Activated CD4-positive, alpha-beta T cell treated with anti-CD3 and anti-CD28 coated beads for 36 hours (primary cell): Measurements from ENCODE around the gene PPP4R1. TPM values are rescaled to one million over a fixed set of nuclear protein-coding genes. Genes with fewer than 3 reads are reported as not detected.

Source experiments
- ATAC-seq: fragments of 200-7000 bp; cut with Tn5 transposase; one replicate; pipeline ENCODE4 v1.10.0; 2021; ENCODE audit warnings: mild to moderate bottlenecking, moderate library complexity
- CTCF ChIA-PET: fragments of 350-600 bp; sonication (Branson Sonifier 250); formaldehyde crosslinking; loops from one replicate; lab custom pipeline; 2021; ENCODE audit warnings: antibody characterized with exemption; lab: Charles Lee
- POLR2A ChIA-PET: fragments of 350-600 bp; sonication (Branson Sonifier 250); formaldehyde crosslinking; loops from one replicate; lab custom pipeline; 2021; ENCODE audit warnings: antibody characterized with exemption, inconsistent platforms; lab: Charles Lee
- DNase-seq: peaks from one replicate; pipeline ENCODE4 v3.0.0-alpha.2; 2020
- H3K27ac Mint-ChIP-seq: one replicate; pipeline ENCODE4 v1.8.0; 2021; ENCODE audit warnings: mixed read lengths
- H3K27me3 Mint-ChIP-seq: one replicate; pipeline ENCODE4 v1.8.0; 2021; ENCODE audit warnings: mixed read lengths
- H3K36me3 Mint-ChIP-seq: one replicate; pipeline ENCODE4 v1.8.0; 2021; ENCODE audit warnings: low read depth, mixed read lengths
- H3K4me1 Mint-ChIP-seq: one replicate; pipeline ENCODE4 v1.8.0; 2021; ENCODE audit warnings: mixed read lengths
- H3K4me3 Mint-ChIP-seq: one replicate; pipeline ENCODE4 v1.8.0; 2021; ENCODE audit warnings: mild to moderate bottlenecking, moderate library complexity, mixed read lengths
- H3K9me3 Mint-ChIP-seq: one replicate; pipeline ENCODE4 v1.8.0; 2021; ENCODE audit warnings: low read depth, mixed read lengths
- intact Hi-C, 2 experiments: fragments of 100-400 bp; cut with DNase I in 1 of 2; cut with micrococcal nuclease in 1 of 2; formaldehyde crosslinking; loops; one replicate each; pipeline versions ENCODE4 v1.14.2 to v1.15.1; 2022 to 2024; cut with DNase I, micrococcal nuclease
- total RNA-seq, 2 experiments: library from RNA; stranded (reverse); gene quantifications; one replicate each; pipeline ENCODE4 v1.2.3, GENCODE V29; 2021

The PPP4R1 gene
- total RNA-seq, 2 experiments from 2014 or later = 32.2 to 33.3 TPM

DNA sequence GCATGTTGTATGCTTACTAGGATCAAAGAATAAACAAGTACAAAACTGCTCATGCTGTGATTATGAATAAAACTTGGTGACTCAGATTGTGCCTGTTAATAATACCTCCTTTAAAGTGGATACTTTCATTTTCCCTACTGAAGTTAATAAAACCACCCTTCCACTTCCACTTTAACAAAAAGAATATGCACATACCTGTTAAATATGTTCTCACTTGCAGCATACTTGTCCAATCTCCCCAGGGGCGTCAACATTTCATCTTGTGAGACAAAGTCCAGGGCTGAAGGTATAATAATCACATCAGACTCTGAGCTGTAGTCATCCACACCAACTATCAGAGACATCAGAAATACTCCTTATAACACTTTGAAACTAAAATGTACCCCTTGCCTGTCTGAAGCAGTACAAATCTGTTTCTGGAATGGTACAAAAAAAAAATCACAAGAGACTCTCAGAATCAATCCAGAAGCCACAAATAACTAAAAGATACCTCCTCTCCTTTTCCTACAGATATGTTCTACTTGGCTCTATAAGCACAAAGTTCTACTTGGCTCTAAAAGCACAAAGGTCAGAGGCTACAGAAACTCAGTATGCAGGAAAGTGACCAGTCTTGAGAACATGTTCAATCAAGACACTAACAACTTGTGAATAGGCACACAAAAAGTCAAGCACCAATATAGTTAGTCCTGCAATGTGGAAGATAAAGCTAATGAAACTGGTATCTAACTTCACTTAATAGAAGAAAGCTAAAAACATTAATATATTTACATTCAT lies 19.3 kb downstream of the PPP4R1 start:
- ChIA-PET POLR2A (no interaction called here), CTCF (interaction anchor here (0.7 to 1.4 kb wide), 3 partner anchors 13 to 105 kb away, joined by 3 to 4 read pairs (median 3); no protein-coding TSS in a partner anchor)
- no peaks in the 10 kb centered on the region for H3K27me3 Mint-ChIP-seq
- intact Hi-C loops = no loop called here
- no peak overlapping the region for H3K27ac Mint-ChIP-seq
- no peak for DNase-seq
- peaks cover 12% of the 10 kb centered on the region for H3K9me3 Mint-ChIP-seq
- H3K4me1 Mint-ChIP-seq = peaks cover 23% of the 10 kb centered on the region
- peaks cover 41% of the 10 kb centered on the region for H3K36me3 Mint-ChIP-seq
- no peak for ATAC-seq
- no peak overlapping the region for H3K4me3 Mint-ChIP-seq

DNA sequence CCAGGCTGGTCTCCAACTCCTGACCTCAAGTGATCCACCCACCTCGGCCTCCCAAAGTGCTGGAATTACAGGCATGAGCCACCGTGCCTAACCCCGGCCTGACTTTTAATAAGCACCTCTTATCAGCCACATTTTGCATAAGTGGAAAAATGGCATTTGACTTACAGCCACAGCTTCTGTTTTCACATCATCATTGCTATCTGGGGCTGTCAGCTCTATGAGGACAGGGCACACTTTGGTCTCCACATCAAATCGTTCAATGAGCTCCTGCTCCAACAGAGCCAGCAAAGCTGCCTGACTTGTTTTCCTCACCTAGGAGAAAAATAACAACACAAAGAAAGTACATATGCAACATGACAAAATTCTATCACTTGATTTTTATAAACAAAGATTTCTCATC lies 26.4 kb downstream of the PPP4R1 start:
- POLR2A ChIA-PET = no interaction called here
- H3K4me3 Mint-ChIP-seq = no peak overlapping the region
- no peaks in the 10 kb centered on the region for H3K27me3 Mint-ChIP-seq
- intact Hi-C loops = no loop called here
- no peaks in the 10 kb centered on the region for H3K4me1 Mint-ChIP-seq
- peaks cover 46% of the 10 kb centered on the region for H3K36me3 Mint-ChIP-seq
- H3K27ac Mint-ChIP-seq = no peak overlapping the region
- H3K9me3 Mint-ChIP-seq = no peaks in the 10 kb centered on the region
- DNase-seq (no peak), ATAC-seq (no peak)
- CTCF ChIA-PET = no interaction called here

DNA sequence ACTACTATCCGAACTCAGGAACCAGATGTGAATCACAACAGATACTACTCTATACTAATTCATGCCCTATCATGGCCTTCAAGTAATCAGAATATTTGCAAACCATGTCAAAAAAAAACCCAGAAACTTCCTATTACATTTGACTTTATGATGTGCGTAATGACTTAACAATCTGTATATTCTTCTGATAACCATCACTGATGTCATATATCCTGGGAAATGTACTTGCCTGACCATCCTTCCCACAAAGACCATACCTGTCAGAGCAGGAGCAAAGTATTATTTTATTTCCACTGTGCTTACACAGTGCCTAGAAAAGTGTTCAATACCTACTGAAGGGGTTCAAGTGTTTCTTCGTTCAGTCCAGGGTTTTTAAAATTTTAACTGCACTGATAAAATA lies 27.5 kb downstream of the PPP4R1 start:
- intact Hi-C loops = no loop called here
- Mint-ChIP-seq H3K4me1 (no peaks in the 10 kb centered on the region), H3K9me3 (no peaks in the 10 kb centered on the region), H3K27ac (no peak overlapping the region), H3K4me3 (no peak overlapping the region), H3K27me3 (no peaks in the 10 kb centered on the region), H3K36me3 (peaks cover 50% of the 10 kb centered on the region)
- ChIA-PET POLR2A (no interaction called here), CTCF (no interaction called here)
- DNase-seq (no peak), ATAC-seq (no peak)

DNA sequence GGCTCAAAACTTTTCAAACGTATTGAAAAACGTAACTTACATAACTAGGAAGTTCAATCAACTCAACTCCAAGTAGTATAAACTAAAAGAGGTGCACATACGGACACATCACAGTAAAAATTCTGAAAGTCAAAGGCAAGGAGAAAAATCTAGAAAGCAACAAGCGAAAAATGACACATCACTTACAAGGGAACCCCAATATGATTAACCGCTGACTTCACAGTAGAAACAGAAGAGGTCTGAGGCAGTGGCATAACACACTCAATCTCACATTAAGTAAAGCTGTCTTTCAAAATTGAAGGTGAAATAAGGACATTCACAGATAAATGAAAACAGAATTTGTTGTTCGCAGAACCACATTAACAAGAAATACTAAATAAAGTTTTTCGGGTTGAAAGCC lies 32.7 kb downstream of the PPP4R1 start:
- POLR2A ChIA-PET = no interaction called here
- no peaks in the 10 kb centered on the region for H3K4me1 Mint-ChIP-seq
- no peaks in the 10 kb centered on the region for H3K9me3 Mint-ChIP-seq
- no peak overlapping the region for H3K4me3 Mint-ChIP-seq
- no peak overlapping the region for H3K27ac Mint-ChIP-seq
- CTCF ChIA-PET = interaction anchor here (0.6 kb wide), 1 partner anchor 510 kb away, joined by 7 read pairs; no protein-coding TSS in a partner anchor
- intact Hi-C loops = no loop called here
- H3K36me3 Mint-ChIP-seq = peaks cover 48% of the 10 kb centered on the region
- H3K27me3 Mint-ChIP-seq = no peaks in the 10 kb centered on the region
- no peak for DNase-seq
- no peak for ATAC-seq

DNA sequence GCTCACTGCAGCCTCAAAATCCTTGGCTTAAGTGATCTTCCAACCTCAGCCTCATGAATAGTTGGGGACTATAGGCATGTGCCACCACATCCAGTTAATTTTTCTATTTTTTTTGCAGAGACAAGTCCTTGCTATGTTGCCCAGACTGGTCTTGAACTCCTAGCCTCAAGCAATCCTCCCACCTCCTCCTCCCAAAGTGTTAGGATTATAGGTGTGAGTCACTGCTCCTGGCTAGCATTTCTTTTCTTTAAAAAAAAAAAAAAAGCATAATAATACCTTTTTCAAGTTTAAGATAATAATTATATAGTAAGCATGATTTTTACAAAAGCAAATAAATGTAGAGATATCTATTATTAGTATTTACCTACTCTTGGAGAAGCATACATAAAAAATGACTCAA lies 36.1 kb downstream of the PPP4R1 start:
- H3K9me3 Mint-ChIP-seq = no peaks in the 10 kb centered on the region
- POLR2A ChIA-PET = no interaction called here

DNA sequence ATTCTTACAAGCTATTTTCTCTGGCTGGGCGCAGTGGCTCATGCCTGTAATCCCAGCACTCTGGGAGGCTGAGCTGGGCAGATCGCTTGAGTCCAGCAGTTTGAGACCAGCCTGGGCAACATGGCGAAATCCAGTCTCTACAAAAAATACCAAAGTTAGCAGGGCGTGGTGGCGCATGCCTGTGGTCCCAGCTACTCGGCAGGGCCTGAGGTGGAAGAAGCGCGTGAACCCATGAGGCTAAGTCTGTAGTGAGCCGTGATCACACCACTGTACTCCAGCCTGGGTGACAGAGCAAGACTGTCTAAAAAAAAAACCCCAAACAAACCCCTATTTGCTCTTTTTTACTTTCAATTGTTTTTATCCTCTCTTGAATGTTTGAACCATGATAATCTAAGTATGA lies 37.0 kb downstream of the PPP4R1 start:
- POLR2A ChIA-PET = no interaction called here

More for the DNA sequence above, 36.1 kb downstream of the PPP4R1 start:
- no peaks in the 10 kb centered on the region for H3K4me1 Mint-ChIP-seq
- CTCF ChIA-PET = interaction anchor here (1.1 to 1.2 kb wide), 2 partner anchors 51 to 193 kb away, joined by 3 read pairs; no protein-coding TSS in a partner anchor
- intact Hi-C loops = no loop called here
- H3K27me3 Mint-ChIP-seq = no peaks in the 10 kb centered on the region
- no peak overlapping the region for H3K27ac Mint-ChIP-seq
- ATAC-seq (no peak), DNase-seq (no peak)
- H3K4me3 Mint-ChIP-seq = no peak overlapping the region
- peaks cover 41% of the 10 kb centered on the region for H3K36me3 Mint-ChIP-seq

DNA sequence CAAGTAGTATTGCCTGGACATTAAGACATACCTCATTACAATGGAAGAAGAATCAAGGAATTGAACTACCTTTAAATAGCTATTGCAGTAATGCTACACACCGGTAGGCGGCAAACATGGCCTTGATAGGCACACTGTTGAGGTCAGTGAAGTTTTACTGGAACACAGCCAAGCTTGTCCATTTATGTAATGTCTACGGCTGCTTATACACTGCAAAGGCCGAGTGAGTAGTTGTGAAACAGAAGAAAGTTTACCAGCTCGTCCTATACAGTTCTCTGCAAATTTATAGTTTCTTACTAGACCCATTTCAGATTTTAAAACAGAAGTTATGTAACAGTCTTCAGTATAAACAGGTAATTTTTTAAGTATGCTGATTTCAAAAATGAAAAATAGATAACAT lies 38.8 kb downstream of the PPP4R1 start:
- no peak overlapping the region for H3K4me3 Mint-ChIP-seq
- CTCF ChIA-PET = interaction anchor here (0.5 to 1.9 kb wide), 8 partner anchors 10 to 960 kb away, joined by 3 to 16 read pairs (median 3); no protein-coding TSS in a partner anchor
- H3K27me3 Mint-ChIP-seq = no peaks in the 10 kb centered on the region
- no peaks in the 10 kb centered on the region for H3K9me3 Mint-ChIP-seq
- DNase-seq (peak; percentile 57), ATAC-seq (no peak)
- H3K4me1 Mint-ChIP-seq = no peaks in the 10 kb centered on the region
- no peak overlapping the region for H3K27ac Mint-ChIP-seq
- POLR2A ChIA-PET = no interaction called here
- peaks cover 25% of the 10 kb centered on the region for H3K36me3 Mint-ChIP-seq
- intact Hi-C loops = loop anchor here in 1 of 2 experiments (2.0 kb wide), 1 partner anchor 195 kb away; no protein-coding TSS in a partner anchor

More for the DNA sequence above, 37.0 kb downstream of the PPP4R1 start:
- Mint-ChIP-seq H3K27ac (no peak overlapping the region), H3K36me3 (peaks cover 33% of the 10 kb centered on the region), H3K4me1 (no peaks in the 10 kb centered on the region), H3K9me3 (no peaks in the 10 kb centered on the region), H3K27me3 (no peaks in the 10 kb centered on the region), H3K4me3 (no peak overlapping the region)
- no peak for DNase-seq
- CTCF ChIA-PET = interaction anchor here (1.2 kb wide), 1 partner anchor 20 kb away, joined by 3 read pairs; no protein-coding TSS in a partner anchor
- intact Hi-C loops = no loop called here
- ATAC-seq = no peak

DNA sequence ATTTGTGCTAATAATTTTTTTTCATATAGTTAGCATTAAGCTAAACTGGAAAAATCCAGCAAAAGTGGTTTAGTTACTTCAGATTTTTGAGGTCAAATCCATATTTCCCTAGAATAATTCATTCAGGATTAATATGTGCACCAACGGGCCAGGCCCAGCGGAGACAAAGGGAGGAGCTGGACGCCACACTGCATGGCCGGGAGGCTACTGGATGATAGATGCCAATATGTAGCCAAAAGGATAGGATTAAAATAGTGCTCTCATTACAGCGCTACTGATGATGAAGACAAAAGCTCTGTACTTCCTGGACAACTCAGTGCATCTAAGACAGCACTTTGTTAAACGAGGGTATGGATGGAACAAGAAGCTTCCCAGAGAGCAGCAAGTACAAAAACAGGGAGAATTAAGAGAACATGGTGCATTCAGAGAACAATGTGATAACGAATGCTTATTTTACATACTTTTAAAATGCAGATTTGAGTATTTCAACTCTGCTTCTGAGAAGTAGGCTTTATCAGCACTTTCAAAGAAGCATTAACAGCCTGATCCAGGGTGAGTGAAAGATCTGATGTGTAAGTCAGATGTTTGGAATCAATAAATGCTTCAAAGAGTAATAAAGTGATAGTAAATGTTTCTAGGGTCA lies 39.8 kb downstream of the PPP4R1 start:
- no peaks in the 10 kb centered on the region for H3K27me3 Mint-ChIP-seq
- no peak overlapping the region for H3K27ac Mint-ChIP-seq
- H3K4me1 Mint-ChIP-seq = no peaks in the 10 kb centered on the region
- H3K4me3 Mint-ChIP-seq = no peak overlapping the region
- ATAC-seq = no peak
- no peak for DNase-seq
- H3K36me3 Mint-ChIP-seq = peaks cover 26% of the 10 kb centered on the region
- intact Hi-C loops = loop anchor here in 1 of 2 experiments (2.0 kb wide), 1 partner anchor 196 kb away; no protein-coding TSS in a partner anchor
- no peaks in the 10 kb centered on the region for H3K9me3 Mint-ChIP-seq
- CTCF ChIA-PET = interaction anchor here (1.2 to 1.9 kb wide), 4 partner anchors 9 to 198 kb away, joined by 3 to 16 read pairs (median 6); no protein-coding TSS in a partner anchor
- POLR2A ChIA-PET = no interaction called here

DNA sequence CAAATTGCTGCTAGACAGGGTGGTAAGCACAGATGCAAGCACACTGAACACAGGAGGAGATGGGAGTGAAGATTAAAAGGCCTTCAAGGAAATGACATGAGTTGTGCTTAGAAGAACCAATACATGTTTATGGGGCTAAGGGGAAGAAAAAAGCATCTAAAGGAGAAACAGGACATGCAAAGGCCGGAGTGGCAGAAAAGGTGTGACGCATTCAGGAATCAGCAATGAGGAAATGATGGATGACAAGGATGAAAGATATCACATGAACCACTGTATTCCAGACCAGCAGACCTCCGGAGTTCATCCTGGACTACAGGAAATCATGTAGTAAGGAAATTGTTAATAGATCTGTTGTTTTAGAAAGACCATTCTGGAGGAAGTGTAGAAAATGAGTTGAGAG lies 42.8 kb downstream of the PPP4R1 start:
- POLR2A ChIA-PET = no interaction called here
- Mint-ChIP-seq H3K36me3 (peaks cover 26% of the 10 kb centered on the region), H3K27me3 (no peaks in the 10 kb centered on the region), H3K27ac (no peak overlapping the region), H3K4me3 (no peak overlapping the region), H3K9me3 (no peaks in the 10 kb centered on the region), H3K4me1 (no peaks in the 10 kb centered on the region)
- CTCF ChIA-PET = interaction anchor here (1.3 kb wide), 1 partner anchor 34 kb away, joined by 3 read pairs; no protein-coding TSS in a partner anchor
- ATAC-seq (no peak), DNase-seq (no peak)
- intact Hi-C loops = no loop called here

DNA sequence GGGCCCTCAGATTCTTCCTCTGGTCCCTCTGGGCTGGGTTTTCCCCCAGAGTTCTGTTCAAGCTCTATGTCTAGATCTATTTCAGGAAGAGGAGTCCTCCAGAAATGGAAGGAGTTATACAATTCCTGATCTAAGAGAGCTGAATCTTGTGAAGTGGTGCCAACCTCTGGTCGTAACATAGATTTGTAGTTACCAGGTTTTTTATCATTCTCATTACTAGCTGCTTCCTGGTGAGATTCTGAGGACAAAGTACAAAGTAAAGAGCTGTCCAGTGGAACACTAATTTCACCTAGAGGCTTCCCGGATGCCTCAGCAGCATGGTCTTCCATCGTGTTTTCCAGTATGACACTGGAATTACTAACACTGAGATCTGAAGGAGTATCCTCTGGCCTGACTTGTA lies 44.1 kb downstream of the PPP4R1 start:
- CTCF ChIA-PET = interaction anchor here (0.6 to 1.3 kb wide), 2 partner anchors 33 to 260 kb away, joined by 3 read pairs; no protein-coding TSS in a partner anchor
- no peaks in the 10 kb centered on the region for H3K9me3 Mint-ChIP-seq
- DNase-seq (no peak), ATAC-seq (no peak)
- no peak overlapping the region for H3K27ac Mint-ChIP-seq
- H3K4me3 Mint-ChIP-seq = no peak overlapping the region
- H3K27me3 Mint-ChIP-seq = no peaks in the 10 kb centered on the region
- POLR2A ChIA-PET = no interaction called here
- peaks cover 24% of the 10 kb centered on the region for H3K36me3 Mint-ChIP-seq
- intact Hi-C loops = no loop called here
- no peaks in the 10 kb centered on the region for H3K4me1 Mint-ChIP-seq

DNA sequence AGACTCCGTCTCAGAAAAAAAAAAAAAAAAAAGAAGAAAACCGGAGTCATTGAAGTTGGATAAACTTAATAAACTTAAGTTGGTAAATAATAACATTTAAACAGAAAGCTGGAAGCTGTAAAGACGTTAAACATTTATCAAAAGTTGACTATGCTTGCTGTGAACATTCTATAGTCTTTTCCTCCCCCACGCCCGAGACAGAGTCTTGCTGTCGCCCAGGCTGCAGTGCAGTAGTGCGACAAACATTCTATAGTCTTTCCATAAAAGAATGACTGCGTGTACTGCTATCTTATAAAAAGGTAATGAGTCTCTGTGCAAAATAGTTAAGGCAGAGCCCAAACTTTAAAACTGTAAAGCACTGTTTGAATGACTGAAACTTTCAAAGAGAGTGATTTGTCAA lies 45.2 kb downstream of the PPP4R1 start:
- H3K4me3 Mint-ChIP-seq = no peak overlapping the region
- CTCF ChIA-PET = no interaction called here
- H3K36me3 Mint-ChIP-seq = peaks cover 20% of the 10 kb centered on the region
- no peaks in the 10 kb centered on the region for H3K4me1 Mint-ChIP-seq
- ATAC-seq = no peak
- DNase-seq = no peak
- POLR2A ChIA-PET = no interaction called here
- no peak overlapping the region for H3K27ac Mint-ChIP-seq
- no peaks in the 10 kb centered on the region for H3K27me3 Mint-ChIP-seq
- no peaks in the 10 kb centered on the region for H3K9me3 Mint-ChIP-seq
- intact Hi-C loops = no loop called here
